ENCODE results near the gene HEY2. TPM values are rescaled to one million over a fixed set of nuclear protein-coding genes. Genes with fewer than 3 reads are reported as not detected.

Gene HEY2
- total and polyA plus RNA-seq, 2 donors (not counting 3 experiments of a cell fraction or from before 2014, with no cell fraction given): 0.07 TPM; not detected in 1

DNA sequence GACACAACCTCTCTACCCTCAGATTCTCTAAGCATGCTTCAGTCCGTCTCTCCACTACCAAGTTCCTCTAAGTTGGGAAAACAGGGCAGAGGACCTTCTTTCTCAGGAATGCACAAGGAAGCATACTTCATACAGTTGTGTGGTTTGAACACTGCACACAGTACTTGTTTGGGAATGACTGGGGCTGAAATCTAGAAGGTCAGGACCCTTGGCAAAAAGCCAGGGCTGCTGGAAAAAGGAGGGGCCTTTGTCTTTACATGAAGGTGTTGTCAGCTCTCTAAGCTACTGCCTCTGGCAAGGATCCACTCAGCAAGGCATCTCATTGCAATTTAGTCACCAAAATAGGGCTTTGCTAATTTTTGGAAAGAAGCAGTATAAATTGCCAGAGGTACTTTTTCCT lies 20.7 kb upstream of the HEY2 start:
- dilution Hi-C loops (cut with MboI; ENCODE audit: extremely low pct_ligation_motif_present, low sequenced_read_pairs) (no loop called here), intact Hi-C loops (cut with micrococcal nuclease) (no loop called here)
- Histone ChIP-seq H3K9ac (replicated peaks; ENCODE audit: extremely low read depth, insufficient read depth, low read length) (no peak overlapping the region), H3K27me3 (ENCODE audit: control insufficient read depth in 2 of 2, insufficient read depth in 2 of 2, low read length in 2 of 2) (peaks cover 2 to 7% of the 10 kb centered on the region in 2 experiments), H2AFZ (ENCODE audit: low read depth, low read length) (no peak overlapping the region), H3K79me2 (ENCODE audit: control insufficient read depth, insufficient read depth, low read length) (no peaks in the 10 kb centered on the region), H3K4me1 (ENCODE audit: control insufficient read depth, extremely low read depth, insufficient read depth, low read length) (no peaks in the 10 kb centered on the region), H3K36me3 (ENCODE audit: control insufficient read depth in 2 of 2, extremely low read depth in 1 of 2, insufficient read depth in 2 of 2, low read length in 2 of 2) (no peaks in the 10 kb centered on the region), H3K9me3 (replicated peaks; ENCODE audit: control insufficient read depth, insufficient read depth, low read length) (no peaks in the 10 kb centered on the region), H3K9me1 (replicated peaks; ENCODE audit: control insufficient read depth, extremely low read depth, insufficient read depth, low read length) (no peaks in the 10 kb centered on the region), H3K4me2 (ENCODE audit: insufficient read depth, low read length) (no peak overlapping the region), H4K20me1 (replicated peaks; ENCODE audit: control insufficient read depth, extremely low read depth, insufficient read depth, low read length) (no peaks in the 10 kb centered on the region), H3K27ac (ENCODE audit: insufficient read depth, low read depth, low read length) (no peak overlapping the region), H3K4me3 (replicated peaks in 1 of 3; ENCODE audit: insufficient read depth in 1 of 3, low read depth in 1 of 3, low read length in 3 of 3) (no peak overlapping the region)
- BruUV-seq (replicated peaks): no TSS peak
- CTCF ChIA-PET: no interaction called here
- POLR2A ChIA-PET: no interaction called here
- TF ChIP-seq MYC (IDR thresholded peaks at IDR 0.05; ENCODE audit: low read depth, low read length): no peak
- FAIRE-seq: no peak
- DNase-seq (ENCODE audit: low read depth, low spot score): no peak

- no peak overlapping the region for H3K4me3 ChIP-seq (replicated peaks in 1 of 3; ENCODE audit: insufficient read depth in 1 of 3, low read depth in 1 of 3, low read length in 3 of 3)
- H4K20me1 ChIP-seq (replicated peaks; ENCODE audit: control insufficient read depth, extremely low read depth, insufficient read depth, low read length): no peaks in the 10 kb centered on the region
- intact Hi-C loops (cut with micrococcal nuclease): no loop called here
- no peak overlapping the region for H3K27ac ChIP-seq (ENCODE audit: insufficient read depth, low read depth, low read length)
- H3K79me2 ChIP-seq (ENCODE audit: control insufficient read depth, insufficient read depth, low read length): no peaks in the 10 kb centered on the region
- peaks cover 6 to 9% of the 10 kb centered on the region in 2 experiments for H3K27me3 ChIP-seq (ENCODE audit: control insufficient read depth in 2 of 2, insufficient read depth in 2 of 2, low read length in 2 of 2)
- H3K4me2 ChIP-seq (ENCODE audit: insufficient read depth, low read length): no peak overlapping the region
- BruUV-seq (replicated peaks): no TSS peak
- ChIA-PET CTCF (interaction anchor here (1.4 kb wide), 1 partner anchor 17 kb away, joined by 3 read pairs; no protein-coding TSS in a partner anchor), POLR2A (no interaction called here)
- no peaks in the 10 kb centered on the region for H3K4me1 ChIP-seq (ENCODE audit: control insufficient read depth, extremely low read depth, insufficient read depth, low read length)
- no peak for FAIRE-seq
- H3K9me1 ChIP-seq (replicated peaks; ENCODE audit: control insufficient read depth, extremely low read depth, insufficient read depth, low read length): no peaks in the 10 kb centered on the region
- no peak overlapping the region for H2AFZ ChIP-seq (ENCODE audit: low read depth, low read length)
- H3K9me3 ChIP-seq (replicated peaks; ENCODE audit: control insufficient read depth, insufficient read depth, low read length): no peaks in the 10 kb centered on the region
- H3K36me3 ChIP-seq (ENCODE audit: control insufficient read depth in 2 of 2, extremely low read depth in 1 of 2, insufficient read depth in 2 of 2, low read length in 2 of 2): no peaks in the 10 kb centered on the region
- dilution Hi-C loops (cut with MboI; ENCODE audit: extremely low pct_ligation_motif_present, low sequenced_read_pairs): no loop called here
- no peak for DNase-seq (ENCODE audit: low read depth, low spot score)
- no peak overlapping the region for H3K9ac ChIP-seq (replicated peaks; ENCODE audit: extremely low read depth, insufficient read depth, low read length)
- no peak for TF ChIP-seq POLR2AphosphoS5 (IDR thresholded peaks at IDR 0.05; ENCODE audit: insufficient read depth, low read depth, low read length)
- TF ChIP-seq CTCF (IDR thresholded peaks at IDR 0.05; ENCODE audit: extremely low read depth in 1 of 2, insufficient read depth in 1 of 2, low read depth in 1 of 2, low read length in 2 of 2): no peak
- TF ChIP-seq GATA2 (IDR thresholded peaks at IDR 0.05; ENCODE audit: insufficient read depth, insufficient read length, low read depth, low read length): no peak
- TF ChIP-seq, protein P1, sequence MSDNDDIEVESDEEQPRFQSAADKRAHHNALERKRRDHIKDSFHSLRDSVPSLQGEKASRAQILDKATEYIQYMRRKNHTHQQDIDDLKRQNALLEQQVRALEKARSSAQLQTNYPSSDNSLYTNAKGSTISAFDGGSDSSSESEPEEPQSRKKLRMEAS (IDR thresholded peaks at IDR 0.05; ENCODE audit: insufficient read depth, insufficient read length): no peak
- TF ChIP-seq EZH2 (IDR thresholded peaks at IDR 0.05; ENCODE audit: borderline replicate concordance, low read depth, low read length, severe bottlenecking): no peak
- no peak for TF ChIP-seq MYC (IDR thresholded peaks at IDR 0.05; ENCODE audit: low read depth, low read length)
- TF ChIP-seq FOS (IDR thresholded peaks at IDR 0.05; ENCODE audit: borderline replicate concordance, insufficient read depth, low read length): no peak
- no peak for TF ChIP-seq POLR2A (IDR thresholded peaks at IDR 0.05; ENCODE audit: low read depth, low read length)
- TF ChIP-seq JUN (IDR thresholded peaks at IDR 0.05; ENCODE audit: borderline replicate concordance, insufficient read depth, insufficient read length, low read depth): no peak
Observed at GRCh38 chr6:125729983-125730382, 19.4 kb upstream of the HEY2 start.

All from endothelial cell of umbilical vein (primary cell).